Activated T-helper 17 cell treated with anti-CD3 and anti-CD28 coated beads, Interleukin-2, amount 50 U/mL, for 72 hours (primary cell): Measurements from ENCODE around the gene ACTN4. TPM values are rescaled to one million over a fixed set of nuclear protein-coding genes. Genes with fewer than 3 reads are reported as not detected.
"Not testable (repeated sequence)": the region's sequence is repeated elsewhere in the genome, so short reads cannot be mapped to it uniquely, and the experiment has no call there.

Experiments
- ATAC-seq: fragments of 150-1000 bp; cut with Tn5 transposase; replicated peaks from 2 replicates; pipeline ENCODE4 v1.10.0; 2021; ENCODE audit warnings: mild to moderate bottlenecking, moderate library complexity
- H3K27ac Mint-ChIP-seq: one replicate; pipeline ENCODE4 v1.8.0; 2022; ENCODE audit warnings: mixed read lengths
- H3K27me3 Mint-ChIP-seq: one replicate; pipeline ENCODE4 v1.8.0; 2022; ENCODE audit warnings: mixed read lengths
- H3K36me3 Mint-ChIP-seq: one replicate; pipeline ENCODE4 v1.8.0; 2022; ENCODE audit warnings: low read depth, mild to moderate bottlenecking, mixed read lengths
- H3K4me1 Mint-ChIP-seq: one replicate; pipeline ENCODE4 v1.8.0; 2022; ENCODE audit warnings: mixed read lengths
- H3K4me3 Mint-ChIP-seq: one replicate; pipeline ENCODE4 v1.8.0; 2022; ENCODE audit warnings: mild to moderate bottlenecking, mixed read lengths
- H3K9me3 Mint-ChIP-seq: one replicate; pipeline ENCODE4 v1.8.0; 2022; ENCODE audit warnings: mixed read lengths
- total RNA-seq, 2 donors: library from RNA; stranded (reverse); gene quantifications; one replicate each; pipeline ENCODE4 v1.2.3, GENCODE V29; 2022

ACTN4 gene
- total RNA-seq, result 100 to 1,000 TPM; 312 to 393 TPM

DNA sequence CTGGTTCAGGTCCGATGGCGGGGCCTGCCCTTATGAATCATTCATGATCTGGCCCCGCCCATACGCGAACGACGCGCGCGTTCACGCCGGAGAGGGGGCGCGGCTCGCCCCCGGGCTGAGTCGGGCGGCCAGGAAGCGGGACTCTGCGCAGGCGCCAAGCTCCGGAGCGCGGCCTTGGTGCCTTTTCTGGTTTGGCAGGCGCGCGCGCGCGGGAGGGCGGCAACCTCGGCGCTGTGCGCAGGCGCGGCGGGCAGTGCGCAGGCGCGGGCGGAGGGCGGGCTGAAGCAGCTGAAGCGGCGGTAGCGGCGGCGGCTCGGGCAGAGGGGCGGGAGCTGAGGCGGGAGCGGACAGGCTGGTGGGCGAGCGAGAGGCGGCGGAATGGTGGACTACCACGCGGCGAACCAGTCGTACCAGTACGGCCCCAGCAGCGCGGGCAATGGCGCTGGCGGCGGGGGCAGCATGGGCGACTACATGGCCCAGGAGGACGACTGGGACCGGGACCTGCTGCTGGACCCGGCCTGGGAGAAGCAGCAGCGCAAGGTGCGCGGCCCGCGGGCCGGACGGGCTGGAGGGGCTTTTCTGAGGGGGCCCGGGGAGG, at the start of gene ACTN4:
TSS of gene ACTN4 (plus strand) at position 282 of the 598 bp plus-strand sequence. CDS start at position 379, 97 bp downstream.
- Mint-ChIP-seq H3K27me3 (no peaks in the 10 kb centered on the region), H3K27ac (peak within 1 kb of the TSS; percentile 98), H3K9me3 (no peaks in the 10 kb centered on the region), H3K36me3 (peaks cover 37% of the 10 kb centered on the region), H3K4me1 (peaks cover 21% of the 10 kb centered on the region), H3K4me3 (peak within 1 kb of the TSS; percentile 100)
- peak; percentile 87 for ATAC-seq

DNA sequence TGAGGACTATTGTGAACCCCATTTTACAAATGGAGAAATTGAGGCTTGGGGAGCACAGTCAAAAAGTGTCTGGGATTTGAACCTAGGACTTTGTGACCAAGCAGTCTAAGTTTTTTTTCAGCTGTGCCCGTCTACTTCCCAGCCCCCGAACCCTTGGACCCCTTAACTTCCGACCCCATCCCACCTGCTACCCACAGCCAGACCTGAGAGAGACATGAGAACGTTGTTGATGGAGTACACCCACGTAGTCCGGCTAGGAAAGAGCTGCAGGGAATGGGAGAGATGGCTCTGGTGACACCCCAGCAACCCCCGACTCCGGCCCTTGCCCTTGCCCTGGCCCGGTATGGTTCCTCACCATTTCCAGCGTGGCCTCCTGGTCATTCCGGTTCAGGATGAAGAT, 47.7 kb upstream of the ACTN4 start:
- Mint-ChIP-seq H3K4me1 (peaks cover 5% of the 10 kb centered on the region), H3K36me3 (peaks cover 78% of the 10 kb centered on the region), H3K27ac (peak overlapping the region; percentile 5), H3K4me3 (no peak overlapping the region), H3K9me3 (no peaks in the 10 kb centered on the region), H3K27me3 (no peaks in the 10 kb centered on the region)
- no peak for ATAC-seq

DNA sequence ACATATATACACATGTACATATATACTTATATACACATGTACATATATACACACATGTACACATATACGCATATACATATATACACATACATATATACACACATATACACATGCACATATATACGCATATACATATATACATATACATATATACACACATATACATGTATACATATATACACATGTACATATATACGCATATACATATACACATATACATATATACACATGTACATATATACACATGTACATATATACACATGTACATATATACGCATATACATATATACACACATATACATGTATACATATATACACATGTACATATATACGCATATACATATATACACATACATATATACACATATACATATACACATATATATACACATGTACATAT, 44.6 kb upstream of the ACTN4 start:
- not testable (repeated sequence) for H3K27ac Mint-ChIP-seq, ATAC-seq, H3K9me3 Mint-ChIP-seq, H3K4me1 Mint-ChIP-seq, H3K27me3 Mint-ChIP-seq, H3K4me3 Mint-ChIP-seq
- H3K36me3 Mint-ChIP-seq, result peaks cover 75% of the 10 kb centered on the region

DNA sequence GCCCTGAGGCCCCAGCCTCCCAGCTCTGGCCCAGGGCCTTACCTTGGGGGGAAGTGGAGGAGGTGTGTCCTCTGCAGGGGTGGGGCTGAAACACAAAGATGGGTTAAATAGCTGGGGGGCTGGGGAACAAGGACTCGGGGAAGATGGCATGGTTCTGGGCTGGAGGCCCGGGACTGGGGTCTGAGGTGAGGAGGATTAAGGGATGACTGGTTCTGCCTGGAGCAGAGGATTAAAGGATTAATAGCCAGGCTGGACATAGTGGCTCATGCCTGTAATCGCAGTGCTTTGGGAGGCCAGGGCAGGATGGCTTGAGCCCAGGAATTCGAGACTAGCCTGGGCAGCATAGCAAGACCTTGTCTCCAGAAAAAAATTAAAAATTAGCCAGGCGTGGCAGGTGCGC, 41.3 kb upstream of the ACTN4 start:
- Mint-ChIP-seq H3K36me3 (peaks cover 83% of the 10 kb centered on the region), H3K4me3 (no peak overlapping the region), H3K4me1 (peaks cover 3% of the 10 kb centered on the region), H3K9me3 (no peaks in the 10 kb centered on the region), H3K27ac (no peak overlapping the region), H3K27me3 (no peaks in the 10 kb centered on the region)
- no peak for ATAC-seq

DNA sequence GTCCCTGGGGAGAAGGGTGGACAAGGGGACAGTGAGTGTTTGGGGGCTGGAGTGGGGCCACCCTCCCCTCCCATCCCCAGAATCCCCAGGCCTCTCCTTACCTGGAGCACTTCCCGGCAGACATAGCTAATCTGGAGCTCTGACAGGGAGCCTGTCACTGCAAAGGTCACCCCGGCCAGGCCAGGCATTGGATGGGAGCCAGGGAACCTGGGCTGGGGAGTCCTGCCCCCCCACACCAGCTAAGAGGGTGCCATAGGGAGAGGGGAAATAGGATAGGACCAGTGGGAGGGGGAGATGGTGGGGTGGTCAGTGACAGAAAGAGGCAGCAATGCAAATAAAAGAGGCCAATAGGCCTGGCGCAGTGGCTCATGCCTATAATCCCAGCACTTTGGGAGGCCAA, 33.2 kb upstream of the ACTN4 start:
- H3K36me3 Mint-ChIP-seq, result peaks cover 93% of the 10 kb centered on the region
- no peak overlapping the region for H3K27ac Mint-ChIP-seq
- peak overlapping the region; percentile 98 for H3K4me3 Mint-ChIP-seq
- no peak for ATAC-seq
- H3K9me3 Mint-ChIP-seq, result no peaks in the 10 kb centered on the region
- H3K27me3 Mint-ChIP-seq, result no peaks in the 10 kb centered on the region
- H3K4me1 Mint-ChIP-seq, result peaks cover 31% of the 10 kb centered on the region

DNA sequence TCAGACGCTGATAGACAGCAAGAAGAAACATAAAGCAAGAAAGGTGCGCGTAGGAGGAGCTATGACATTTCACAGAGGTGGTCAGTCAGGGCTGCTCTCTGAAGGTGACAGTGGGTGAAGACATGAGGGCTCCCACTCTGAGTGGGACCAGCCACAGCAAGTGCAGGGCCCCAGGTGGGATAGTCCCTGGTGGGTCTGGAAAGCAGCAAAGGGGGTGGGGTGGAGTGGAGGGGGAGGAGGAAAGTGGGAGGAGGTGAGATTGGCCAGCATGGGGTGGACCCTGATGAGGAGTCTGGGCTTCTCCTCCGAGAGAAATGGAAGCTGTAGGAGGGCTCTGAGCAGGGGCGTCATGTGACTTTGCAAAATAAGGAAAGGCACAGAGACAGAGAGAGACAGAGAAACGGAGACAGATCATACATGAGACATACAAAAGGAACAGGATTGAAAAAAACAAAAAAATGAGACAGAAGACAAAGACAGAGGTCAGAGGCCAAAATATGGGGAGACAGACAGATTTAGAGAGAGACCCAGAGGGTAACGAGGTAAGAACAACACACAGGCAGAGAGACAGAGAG, 32.4 kb upstream of the ACTN4 start:
- Mint-ChIP-seq H3K36me3 (peaks cover 93% of the 10 kb centered on the region), H3K27me3 (no peaks in the 10 kb centered on the region), H3K9me3 (no peaks in the 10 kb centered on the region), H3K4me1 (peaks cover 37% of the 10 kb centered on the region), H3K27ac (peak overlapping the region; percentile 97), H3K4me3 (peak overlapping the region; percentile 98)
- ATAC-seq, result no peak

DNA sequence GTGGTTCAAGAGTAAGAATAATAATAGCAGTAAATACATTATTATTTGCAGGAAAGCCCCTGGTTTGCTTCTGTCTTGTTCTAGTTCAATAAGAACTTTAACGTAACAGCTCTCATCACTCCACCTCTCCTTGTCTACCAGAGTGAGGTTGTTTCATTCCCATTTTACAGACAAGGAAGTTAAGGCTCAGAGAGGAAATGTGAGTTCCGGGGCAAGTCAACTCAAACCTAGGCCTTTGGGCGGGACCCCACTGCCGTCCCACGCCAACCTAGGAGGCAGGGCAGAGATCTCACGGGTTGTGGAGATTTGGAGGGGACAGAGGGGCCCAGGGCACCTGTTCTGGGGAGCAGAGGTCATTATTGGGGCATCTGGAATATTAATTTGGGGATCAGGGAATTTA, 31.2 kb upstream of the ACTN4 start:
- Mint-ChIP-seq H3K27ac (peak overlapping the region; percentile 97), H3K4me3 (peak overlapping the region; percentile 98), H3K36me3 (peaks cover 89% of the 10 kb centered on the region), H3K9me3 (no peaks in the 10 kb centered on the region), H3K27me3 (no peaks in the 10 kb centered on the region), H3K4me1 (peaks cover 35% of the 10 kb centered on the region)
- no peak for ATAC-seq

DNA sequence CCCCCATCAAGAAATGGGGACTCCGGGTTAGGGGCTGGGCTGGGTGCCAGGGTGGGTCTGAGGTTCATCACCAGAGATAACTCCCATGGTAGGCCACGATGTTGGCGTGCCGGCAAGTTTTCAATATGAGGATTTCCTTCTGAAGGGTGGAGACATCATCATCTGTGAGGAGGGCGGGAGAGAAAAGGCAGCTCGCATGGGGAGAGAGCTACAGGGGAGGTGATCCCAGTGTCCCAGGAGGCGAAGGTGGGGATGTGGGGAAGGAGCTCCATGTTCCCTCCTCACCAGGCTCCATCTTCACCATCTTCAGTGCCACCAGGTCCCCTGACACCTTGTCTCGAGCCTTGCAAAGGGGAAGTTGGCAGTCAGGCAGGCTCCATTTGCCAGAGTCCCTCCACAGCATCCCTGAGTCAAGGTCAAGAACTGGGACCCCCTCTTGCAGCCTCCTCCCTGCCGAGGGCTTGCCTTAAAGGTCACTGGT, 30.1 kb upstream of the ACTN4 start:
- no peak for ATAC-seq
- H3K9me3 Mint-ChIP-seq, result no peaks in the 10 kb centered on the region
- H3K36me3 Mint-ChIP-seq, result peaks cover 90% of the 10 kb centered on the region
- H3K4me1 Mint-ChIP-seq, result peaks cover 38% of the 10 kb centered on the region
- peak overlapping the region; percentile 98 for H3K4me3 Mint-ChIP-seq
- H3K27ac Mint-ChIP-seq, result peak overlapping the region; percentile 97
- H3K27me3 Mint-ChIP-seq, result no peaks in the 10 kb centered on the region

DNA sequence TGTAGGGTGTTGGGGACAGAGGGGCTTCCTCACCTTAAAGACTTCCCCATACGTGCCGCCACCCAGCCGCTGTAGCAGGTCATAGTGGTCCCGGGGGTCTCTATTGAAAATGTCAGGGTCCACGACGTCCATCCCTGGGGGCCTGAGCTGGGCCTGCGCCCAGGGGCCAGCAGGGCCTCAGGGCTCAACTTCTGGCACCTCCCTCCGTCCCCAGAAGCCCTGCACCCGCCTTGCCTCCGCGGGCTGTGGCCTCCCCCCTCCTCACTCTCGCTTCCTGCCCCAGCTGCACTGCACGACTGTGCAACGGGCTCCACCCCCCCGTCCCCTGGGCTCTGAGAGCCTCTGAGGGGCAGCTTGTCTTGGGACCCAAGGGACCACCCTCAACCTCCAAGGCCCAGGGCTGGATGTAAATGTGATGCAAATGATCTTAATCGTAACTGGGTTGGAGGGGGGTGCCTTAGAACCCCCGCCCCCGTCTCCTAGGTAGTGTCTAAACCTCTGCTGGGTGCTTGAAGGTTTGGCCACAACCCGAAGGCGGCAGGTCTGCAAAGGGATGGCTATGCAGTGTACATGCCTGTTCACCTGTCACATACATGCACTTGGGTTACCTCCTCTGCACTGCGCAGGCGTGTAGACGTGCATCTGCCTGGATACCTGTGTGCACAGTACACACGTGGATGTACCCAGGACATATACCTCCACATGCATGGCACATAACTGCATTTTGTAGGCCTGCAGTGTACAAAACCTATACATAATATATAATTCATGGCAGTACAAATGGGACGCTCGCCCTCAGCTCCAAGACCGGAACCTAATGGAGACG, 29.5 kb upstream of the ACTN4 start, which contains the start of gene MAP4K1:
TSS of gene MAP4K1 (minus strand) at position 190 of the 826 bp plus-strand sequence. CDS start at position 132, 58 bp downstream.
- Mint-ChIP-seq H3K4me1 (peaks cover 38% of the 10 kb centered on the region), H3K36me3 (peaks cover 90% of the 10 kb centered on the region), H3K27me3 (no peaks in the 10 kb centered on the region), H3K4me3 (peak within 1 kb of the TSS; percentile 98), H3K27ac (peak within 1 kb of the TSS; percentile 97), H3K9me3 (no peaks in the 10 kb centered on the region)
- peak; percentile 77 for ATAC-seq

DNA sequence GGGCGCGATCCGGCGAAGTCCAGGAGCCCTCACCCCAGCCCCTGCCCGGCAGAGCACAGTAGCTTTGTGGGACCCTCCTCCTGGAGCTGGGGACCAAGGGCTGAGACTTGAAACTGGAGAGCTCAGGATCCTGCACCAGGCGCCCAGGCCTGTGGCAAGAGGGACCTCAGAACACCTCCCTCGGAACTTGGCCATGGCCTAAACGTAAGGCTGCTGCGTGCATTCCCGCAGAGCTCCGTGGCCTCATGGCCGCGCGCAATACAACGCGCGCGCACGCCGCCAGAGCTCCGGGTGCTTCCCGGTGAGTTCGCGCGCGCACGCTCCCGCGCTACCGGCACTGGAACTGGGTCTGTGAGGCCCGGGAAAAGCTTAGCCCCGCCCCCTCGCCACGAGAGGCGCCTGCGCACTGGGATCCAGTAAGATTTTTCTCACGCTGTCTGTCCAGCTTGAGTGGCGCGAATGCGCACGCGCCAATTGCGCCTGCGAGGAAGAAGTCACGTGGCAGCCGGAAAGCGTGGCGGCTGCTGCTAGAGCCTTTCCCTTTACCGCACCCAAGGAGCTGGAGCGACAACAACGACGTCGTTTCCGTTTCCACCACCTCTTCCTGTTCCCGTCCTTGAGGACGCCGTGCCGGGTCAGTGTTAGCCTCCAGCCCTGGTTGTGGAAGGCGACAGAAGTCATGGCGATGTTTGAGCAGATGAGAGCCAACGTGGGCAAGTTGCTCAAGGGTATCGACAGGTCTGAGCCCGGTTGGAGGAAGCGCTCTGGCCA, 28.7 kb upstream of the ACTN4 start, which contains the start of gene EIF3K:
TSS of gene EIF3K (plus strand) at position 599 of the 771 bp plus-strand sequence. CDS start at position 680, 81 bp downstream.
- Mint-ChIP-seq H3K27ac (peak within 1 kb of the TSS; percentile 97), H3K9me3 (no peaks in the 10 kb centered on the region), H3K27me3 (no peaks in the 10 kb centered on the region), H3K36me3 (peaks cover 90% of the 10 kb centered on the region), H3K4me1 (peaks cover 32% of the 10 kb centered on the region), H3K4me3 (peak within 1 kb of the TSS; percentile 98)
- peak; percentile 73 for ATAC-seq

DNA sequence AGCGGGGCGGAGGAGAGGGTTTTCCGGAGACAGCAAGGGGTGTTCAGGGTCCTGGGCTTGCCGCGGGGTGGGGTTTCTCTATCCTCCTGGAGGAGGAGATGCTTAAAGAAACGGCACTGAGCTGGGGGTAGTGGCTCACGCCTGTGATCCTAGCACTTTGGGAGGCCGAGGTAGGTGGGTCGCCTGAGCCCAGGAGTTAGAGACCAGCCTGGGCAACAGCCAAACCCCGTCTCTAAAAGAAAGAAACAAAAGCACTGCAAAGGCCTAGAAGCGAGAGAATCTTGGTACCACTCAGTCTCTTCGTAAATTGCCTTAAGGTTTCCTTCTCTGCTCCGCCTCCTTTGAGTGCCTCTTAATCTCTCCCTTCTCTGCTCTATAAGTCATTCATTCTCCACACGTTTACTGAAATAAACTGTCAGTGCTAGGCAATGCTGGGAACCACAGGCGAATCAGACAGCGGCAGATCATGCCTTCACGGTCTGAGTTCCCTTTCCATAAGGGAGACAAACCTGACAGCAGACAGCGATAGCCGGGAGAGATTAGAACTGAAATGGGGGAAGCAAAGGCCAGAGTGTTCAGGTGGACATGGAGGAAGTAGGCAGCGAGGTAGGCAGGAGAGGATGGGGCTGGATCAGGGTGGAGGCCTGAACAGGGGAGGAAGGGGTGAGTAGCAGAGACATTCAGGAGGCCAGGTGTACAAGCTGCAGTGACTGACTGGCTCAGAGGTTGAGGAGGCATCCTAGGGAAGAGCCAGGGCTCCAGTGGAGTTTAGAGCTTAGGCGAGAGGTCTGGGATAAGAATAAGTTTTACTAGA, 27.9 kb upstream of the ACTN4 start:
- no peak for ATAC-seq
- no peaks in the 10 kb centered on the region for H3K9me3 Mint-ChIP-seq
- no peaks in the 10 kb centered on the region for H3K27me3 Mint-ChIP-seq
- H3K4me1 Mint-ChIP-seq, result peaks cover 32% of the 10 kb centered on the region
- peak overlapping the region; percentile 97 for H3K27ac Mint-ChIP-seq
- peak overlapping the region; percentile 98 for H3K4me3 Mint-ChIP-seq
- peaks cover 90% of the 10 kb centered on the region for H3K36me3 Mint-ChIP-seq

DNA sequence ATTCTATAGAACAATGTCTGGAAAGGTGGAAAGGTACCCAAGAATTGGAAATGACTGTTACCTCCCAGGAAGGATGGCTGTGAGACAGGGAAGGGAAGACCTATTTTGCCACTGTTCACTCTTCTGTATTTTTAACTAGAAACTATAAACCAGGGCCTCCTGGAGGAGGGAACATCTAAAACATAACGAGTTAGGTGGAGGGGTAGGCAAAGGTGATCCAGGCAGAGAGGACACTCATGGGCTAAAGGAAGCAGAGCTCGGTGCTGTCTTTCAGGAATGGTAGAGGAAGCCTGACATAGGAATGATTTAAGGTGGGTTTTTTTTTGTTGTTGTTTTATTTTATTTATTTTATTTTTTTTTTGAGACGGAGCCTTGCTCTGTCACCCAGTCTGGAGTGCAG, 22.6 kb upstream of the ACTN4 start:
- peaks cover 9% of the 10 kb centered on the region for H3K4me1 Mint-ChIP-seq
- no peak for ATAC-seq
- H3K27ac Mint-ChIP-seq, result no peak overlapping the region
- no peaks in the 10 kb centered on the region for H3K27me3 Mint-ChIP-seq
- no peak overlapping the region for H3K4me3 Mint-ChIP-seq
- H3K9me3 Mint-ChIP-seq, result no peaks in the 10 kb centered on the region
- H3K36me3 Mint-ChIP-seq, result peaks cover 96% of the 10 kb centered on the region

DNA sequence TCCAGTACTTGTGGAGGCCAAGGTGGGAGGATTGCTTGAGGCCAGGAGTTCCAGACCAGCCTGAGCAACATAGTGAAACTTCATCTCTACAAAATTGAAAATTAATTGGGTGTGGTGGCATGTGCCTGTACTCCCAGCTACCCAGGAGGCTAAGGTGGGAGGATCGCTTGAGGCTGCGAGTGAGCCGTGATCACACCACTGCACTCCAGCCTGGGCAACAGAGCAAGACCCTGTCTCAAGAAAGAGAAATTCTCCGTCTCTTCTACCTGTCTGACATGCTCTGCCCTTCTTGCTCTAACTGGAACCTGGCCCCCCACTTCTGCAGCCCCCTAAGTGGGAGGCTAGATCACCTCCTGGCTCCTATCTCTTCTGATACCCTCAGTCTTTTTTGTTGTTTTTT, 21.0 kb upstream of the ACTN4 start:
- Mint-ChIP-seq H3K4me3 (no peak overlapping the region), H3K9me3 (no peaks in the 10 kb centered on the region), H3K27ac (no peak overlapping the region), H3K36me3 (peaks cover 100% of the 10 kb centered on the region), H3K4me1 (peaks cover 4% of the 10 kb centered on the region), H3K27me3 (no peaks in the 10 kb centered on the region)
- ATAC-seq, result no peak
